K562 (cell line): ENCODE measurements around the gene TCF4. TPM values are rescaled to one million over a fixed set of nuclear protein-coding genes. Genes with fewer than 3 reads are reported as not detected.

ENCODE experiments used
- ATAC-seq: fragments of 200-7000 bp; cut with Tn5 transposase; 3 replicates; pipeline ENCODE4 v1.9.1; 2020; ENCODE audit warnings: moderate library complexity
- BruUV-seq: library from RNA; stranded (reverse); fragments of 400-500 nt; replicated peaks from 2 replicates; lab custom pipeline; 2021; lab: Mats Ljungman, UMichigan
- CTCF ChIA-PET: fragments of 300-600 bp; formaldehyde crosslinking; extraction: SDS; loops from one replicate; lab custom pipeline; 2021; ENCODE audit warnings: low intra/inter-chr PET ratio; lab: Yijun Ruan, JAX
- POLR2A ChIA-PET: fragments of 300-600, 350-650 bp; sonication (Branson Sonifier 250); formaldehyde crosslinking; extraction: SDS; loops from one replicate; lab custom pipeline; 2021; ENCODE audit warnings: antibody characterized with exemption, inconsistent platforms; lab: Yijun Ruan, JAX
- DNase-seq, 4 experiments: peaks; one replicate each; pipeline versions ENCODE4 v3.0.0 to v3.0.0-alpha.2; 2011 to 2018; ENCODE audit warnings: low spot score in 3 of 4, mixed read lengths in 3 of 4; ENCODE audit errors: extremely low read depth in 1 of 4
- FAIRE-seq: peaks from 2 replicates; lab custom pipeline; 2011; peaks lifted over from hg19 to GRCh38; lab: Jason Lieb, UNC
- H2AFZ ChIP-seq: 2 replicates; pipeline ENCODE4 v1.6.0; 2011; ENCODE audit warnings: low read depth, low read length, control low read depth, inconsistent platforms
- H3K27ac ChIP-seq: fragments of 200-600 bp; 3 replicates; pipeline ENCODE4 v1.8.0; 2011; ENCODE audit warnings: low read depth, mild to moderate bottlenecking, control low read depth, inconsistent platforms, low read length, moderate library complexity, mixed read lengths; ENCODE audit errors: extremely low read depth
- H3K27me3 ChIP-seq, 2 experiments: fragments of 300-600 bp in 1 of 2; 2 replicates in 1 of 2; 3 replicates in 1 of 2; pipeline versions ENCODE4 v1.6.0 to v1.8.0; 2011; ENCODE audit warnings: inconsistent platforms in 2 of 2, low read length in 2 of 2, mild to moderate bottlenecking in 1 of 2, mixed read lengths in 1 of 2, moderate library complexity in 1 of 2; ENCODE audit not compliant: control insufficient read depth in 2 of 2, insufficient read depth in 2 of 2
- H3K36me3 ChIP-seq: fragments of 300-600 bp; 3 replicates; pipeline ENCODE4 v1.8.0; 2011; ENCODE audit warnings: mild to moderate bottlenecking, low read length, inconsistent platforms; ENCODE audit not compliant: control insufficient read depth, insufficient read depth
- H3K4me1 ChIP-seq, 2 experiments: fragments of 200-600 bp in 1 of 2; replicated peaks in 1 of 2; 2 replicates in 1 of 2; 3 replicates in 1 of 2; pipeline versions ENCODE4 v1.5.1 to v1.8.0; 2011; ENCODE audit warnings: inconsistent platforms in 2 of 2, low read length in 2 of 2, mild to moderate bottlenecking in 1 of 2, mixed read lengths in 1 of 2, moderate library complexity in 1 of 2; ENCODE audit not compliant: control insufficient read depth in 2 of 2, insufficient read depth in 2 of 2
- H3K4me2 ChIP-seq: 2 replicates; pipeline ENCODE4 v1.6.1; 2011; ENCODE audit warnings: low read length, control low read depth, inconsistent platforms, mixed read lengths; ENCODE audit not compliant: insufficient read depth
- H3K4me3 ChIP-seq: fragments of 200-600 bp; sonication (generic), shearing (Covaris generic); 2 replicates; pipeline ENCODE4 v1.5.1; 2016; ENCODE audit warnings: control low read depth, inconsistent platforms
- H3K79me2 ChIP-seq: fragments of 200-600 bp; 3 replicates; pipeline ENCODE4 v1.8.0; 2011; ENCODE audit warnings: low read length, inconsistent platforms; ENCODE audit not compliant: control insufficient read depth, insufficient read depth
- H3K9ac ChIP-seq, 2 experiments: 2 replicates each; pipeline versions ENCODE4 v1.6.0 to v1.6.1; 2011; ENCODE audit warnings: low read depth in 2 of 2, low read length in 2 of 2, control low read depth in 1 of 2, inconsistent platforms in 1 of 2, mild to moderate bottlenecking in 1 of 2, mixed read lengths in 1 of 2; ENCODE audit not compliant: insufficient read depth in 1 of 2
- H3K9me1 ChIP-seq: one replicate; pipeline ENCODE4 v1.6.0; 2011; ENCODE audit warnings: inconsistent platforms, mild to moderate bottlenecking, low read length, moderate library complexity; ENCODE audit not compliant: control insufficient read depth, insufficient read depth
- H3K9me3 ChIP-seq: replicated peaks from 2 replicates; pipeline ENCODE4 v1.5.1; 2011; ENCODE audit warnings: low read depth, low read length, inconsistent platforms; ENCODE audit not compliant: control insufficient read depth, insufficient read depth
- H4K20me1 ChIP-seq: replicated peaks from 2 replicates; pipeline ENCODE4 v1.6.1; 2011; ENCODE audit warnings: low read length, inconsistent platforms, mixed read lengths; ENCODE audit not compliant: control insufficient read depth, insufficient read depth
- BCL6 ChIP-seq: fragments of 250-450 bp; sonication (Bioruptor Pico); IDR thresholded peaks from 2 replicates; pipeline ENCODE4 v1.4.0; 2020
- BRD4 ChIP-seq: fragments of 200-600 bp; sonication (generic); IDR thresholded peaks from 2 replicates; pipeline ENCODE4 v1.6.1; 2017; ENCODE audit warnings: inconsistent platforms
- FOXJ2 ChIP-seq: fragments of 200-800 bp; sonication (Bioruptor generic); IDR thresholded peaks from 2 replicates; pipeline ENCODE4 v1.6.1; 2016; ENCODE audit warnings: missing genetic modification characterization, missing compliant biosample characterization
- MXI1 ChIP-seq: IDR thresholded peaks from 2 replicates; pipeline ENCODE4 v1.6.1; 2011; ENCODE audit warnings: low read depth, mild to moderate bottlenecking, improper control_type of control experiment, low read length
- NFIX ChIP-seq: fragments of 250-450 bp; sonication (Bioruptor Pico); IDR thresholded peaks from 2 replicates; pipeline ENCODE4 v1.4.0; 2020; ENCODE audit warnings: low read depth, mild to moderate bottlenecking, moderate library complexity
- PATZ1 ChIP-seq: fragments of 250-450 bp; sonication (Bioruptor Pico); IDR thresholded peaks from 2 replicates; pipeline ENCODE4 v1.5.0; 2020; ENCODE audit warnings: mild to moderate bottlenecking, borderline replicate concordance
- TCF7L2 ChIP-seq: fragments of 150-350 bp; IDR thresholded peaks from 2 replicates; pipeline ENCODE4 v1.6.1; 2016; ENCODE audit warnings: low read depth, mild to moderate bottlenecking, low read length, moderate library complexity
- YBX1 ChIP-seq: fragments of 450-650 bp; IDR thresholded peaks from 2 replicates; pipeline ENCODE4 v1.7.1; 2016; ENCODE audit warnings: mild to moderate bottlenecking
- ZBTB33 ChIP-seq: sonication (generic); formaldehyde crosslinking; IDR thresholded peaks from 2 replicates; pipeline ENCODE4 v1.8.1; 2023; ENCODE audit warnings: mild to moderate bottlenecking, missing genetic modification reagents
- ZKSCAN1 ChIP-seq: fragments of 150-350 bp; IDR thresholded peaks from 2 replicates; pipeline ENCODE4 v1.6.1; 2016; ENCODE audit warnings: low read depth, low read length
- ZKSCAN8 ChIP-seq: fragments of 200-800 bp; sonication (Bioruptor generic); IDR thresholded peaks from 2 replicates; pipeline ENCODE4 v1.6.1; 2016; ENCODE audit warnings: missing genetic modification characterization, missing compliant biosample characterization
- ZNF146 ChIP-seq: IDR thresholded peaks from one replicate; pipeline ENCODE4 v1.6.1; 2018; ENCODE audit warnings: missing compliant biosample characterization; ENCODE audit not compliant: unreplicated experiment
- ZNF23 ChIP-seq: fragments of 250-450 bp; sonication (Bioruptor Pico); IDR thresholded peaks from 2 replicates; pipeline ENCODE4 v1.4.0; 2020; ENCODE audit warnings: mild to moderate bottlenecking
- WGBS: fragments of 100-300 bp; shearing (Covaris generic); methylation state at CpG from one replicate; pipeline ENCODE4 v1.1.6; 2016; ENCODE audit warnings: low coverage, mixed read lengths; ENCODE audit not compliant: insufficient coverage; ENCODE audit errors: missing lambda C conversion rate; 5-methylcytosine and 5-hydroxymethylcytosine counted together
- in situ Hi-C: fragments of 300-500 bp; cut with MboI; formaldehyde crosslinking; loops from 4 replicates; pipeline ENCODE4 v1.15.0; 2018; ENCODE audit warnings: inconsistent platforms, mixed read lengths
- intact Hi-C: fragments of 100-400 bp; cut with micrococcal nuclease; formaldehyde crosslinking; loops from 2 replicates; pipeline ENCODE4 v1.14.2; 2022
- polyA plus RNA-seq, 8 experiments: library from polyadenylated mRNA; depleted of rRNA in 4 of 8; stranded (reverse) in 5 of 8; unstranded in 3 of 8; fragments of >200 nt; fragmentation: Nextera tagmentation in 2 of 8; fragmentation: Illumina TruSeq in 1 of 8; extraction: Ambion mirVana in 2 of 8; extraction: Trizol in 1 of 8; gene quantifications; 2 replicates each; pipeline versions ENCODE4 v1.2.1 to v1.2.3, GENCODE V29; 2011 to 2014; ENCODE audit warnings: inconsistent platforms in 1 of 8, missing spikeins in 1 of 8
- total RNA-seq, 7 experiments: library from RNA; depleted of rRNA in 6 of 7; stranded (reverse); fragments of >200 nt in 6 of 7; fragmentation: Illumina TruSeq in 2 of 7; extraction: Trizol in 2 of 7; gene quantifications; 2 replicates each; pipeline versions ENCODE4 v1.2.1 to v1.2.3, GENCODE V29; 2011 to 2021; ENCODE audit warnings: low replicate concordance in 1 of 7
- TF ChIP-seq, protein P1 (sequence below): sonication (generic); formaldehyde crosslinking; IDR thresholded peaks from 2 replicates; pipeline ENCODE4 v1.4.0; 2020; ENCODE audit warnings: mild to moderate bottlenecking, missing genetic modification reagents

TCF4 gene
- total and polyA plus RNA-seq, 9 of the 15 experiments (the other 6 are each of a cell fraction or from before 2014, with no cell fraction given): 4.8 to 24.7 (median 15.2) TPM

- no peak for DNase-seq
- Histone ChIP-seq H3K9me3 (no peaks in the 10 kb centered on the region), H4K20me1 (no peaks in the 10 kb centered on the region), H3K4me1 (peaks cover 0 to under 1% of the 10 kb centered on the region in 2 experiments; a peak in 2 of 5 replicates), H3K9me1 (no peaks in the 10 kb centered on the region), H2AFZ (no peak overlapping the region), H3K9ac (no peak overlapping the region), H3K4me2 (no peak overlapping the region), H3K36me3 (no peaks in the 10 kb centered on the region), H3K79me2 (no peaks in the 10 kb centered on the region; the same call in 2 of the 3 replicates), H3K4me3 (no peak overlapping the region), H3K27ac (no peak overlapping the region), H3K27me3 (no peaks in the 10 kb centered on the region)
- in situ Hi-C loops (no loop called here), intact Hi-C loops (no loop called here)
- TF ChIP-seq BCL6 (CRISPR knock-in tag): no peak
- no peak for TF ChIP-seq NFIX
- TF ChIP-seq ZNF23 (CRISPR knock-in tag): no peak
- no peak for TF ChIP-seq ZNF146 (CRISPR knock-in tag)
- no peak for TF ChIP-seq TCF7L2
- no peak for TF ChIP-seq YBX1
- no peak for TF ChIP-seq PATZ1
- no peak for TF ChIP-seq ZKSCAN8
- TF ChIP-seq BRD4: no peak
- no peak for TF ChIP-seq ZBTB33 (CRISPR knock-in tag)
- TF ChIP-seq MXI1: no peak
- TF ChIP-seq, protein P1, sequence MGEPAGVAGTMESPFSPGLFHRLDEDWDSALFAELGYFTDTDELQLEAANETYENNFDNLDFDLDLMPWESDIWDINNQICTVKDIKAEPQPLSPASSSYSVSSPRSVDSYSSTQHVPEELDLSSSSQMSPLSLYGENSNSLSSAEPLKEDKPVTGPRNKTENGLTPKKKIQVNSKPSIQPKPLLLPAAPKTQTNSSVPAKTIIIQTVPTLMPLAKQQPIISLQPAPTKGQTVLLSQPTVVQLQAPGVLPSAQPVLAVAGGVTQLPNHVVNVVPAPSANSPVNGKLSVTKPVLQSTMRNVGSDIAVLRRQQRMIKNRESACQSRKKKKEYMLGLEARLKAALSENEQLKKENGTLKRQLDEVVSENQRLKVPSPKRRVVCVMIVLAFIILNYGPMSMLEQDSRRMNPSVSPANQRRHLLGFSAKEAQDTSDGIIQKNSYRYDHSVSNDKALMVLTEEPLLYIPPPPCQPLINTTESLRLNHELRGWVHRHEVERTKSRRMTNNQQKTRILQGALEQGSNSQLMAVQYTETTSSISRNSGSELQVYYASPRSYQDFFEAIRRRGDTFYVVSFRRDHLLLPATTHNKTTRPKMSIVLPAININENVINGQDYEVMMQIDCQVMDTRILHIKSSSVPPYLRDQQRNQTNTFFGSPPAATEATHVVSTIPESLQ (CRISPR knock-in tag): no peak
- no peak for TF ChIP-seq ZKSCAN1
- no peak for TF ChIP-seq FOXJ2 (tag)
- 76% methylated on average over 3 of the region's 5 CpGs for WGBS
- ATAC-seq: no peak
- ChIA-PET CTCF (no interaction called here), POLR2A (interaction anchor here (0.6 kb wide), 1 partner anchor 19 kb away, joined by 3 read pairs; no protein-coding TSS in a partner anchor)
- FAIRE-seq: no peak
- BruUV-seq: no TSS peak
These were observed 140.9 kb downstream of the TCF4 start for GRCh38 chr18:55446996-55447671.
